GM12864 (cell line): ENCODE data around the gene CACNG4.

Experiments
- DNase-seq: peaks from one replicate; pipeline ENCODE4 v3.0.0-alpha.2; 2011; ENCODE audit warnings: low read depth
- H3K4me3 ChIP-seq: 2 replicates; pipeline ENCODE4 v1.5.1; 2011; ENCODE audit warnings: mild to moderate bottlenecking, low read depth, low read length, control low read depth
- TF ChIP-seq, protein P1 (sequence below): IDR thresholded peaks from 2 replicates; pipeline ENCODE4 v1.5.1; 2011; ENCODE audit warnings: low read depth, mild to moderate bottlenecking, moderate library complexity, low read length, control low read depth, inconsistent platforms; ENCODE audit errors: missing control alignments

The CACNG4 gene

DNA sequence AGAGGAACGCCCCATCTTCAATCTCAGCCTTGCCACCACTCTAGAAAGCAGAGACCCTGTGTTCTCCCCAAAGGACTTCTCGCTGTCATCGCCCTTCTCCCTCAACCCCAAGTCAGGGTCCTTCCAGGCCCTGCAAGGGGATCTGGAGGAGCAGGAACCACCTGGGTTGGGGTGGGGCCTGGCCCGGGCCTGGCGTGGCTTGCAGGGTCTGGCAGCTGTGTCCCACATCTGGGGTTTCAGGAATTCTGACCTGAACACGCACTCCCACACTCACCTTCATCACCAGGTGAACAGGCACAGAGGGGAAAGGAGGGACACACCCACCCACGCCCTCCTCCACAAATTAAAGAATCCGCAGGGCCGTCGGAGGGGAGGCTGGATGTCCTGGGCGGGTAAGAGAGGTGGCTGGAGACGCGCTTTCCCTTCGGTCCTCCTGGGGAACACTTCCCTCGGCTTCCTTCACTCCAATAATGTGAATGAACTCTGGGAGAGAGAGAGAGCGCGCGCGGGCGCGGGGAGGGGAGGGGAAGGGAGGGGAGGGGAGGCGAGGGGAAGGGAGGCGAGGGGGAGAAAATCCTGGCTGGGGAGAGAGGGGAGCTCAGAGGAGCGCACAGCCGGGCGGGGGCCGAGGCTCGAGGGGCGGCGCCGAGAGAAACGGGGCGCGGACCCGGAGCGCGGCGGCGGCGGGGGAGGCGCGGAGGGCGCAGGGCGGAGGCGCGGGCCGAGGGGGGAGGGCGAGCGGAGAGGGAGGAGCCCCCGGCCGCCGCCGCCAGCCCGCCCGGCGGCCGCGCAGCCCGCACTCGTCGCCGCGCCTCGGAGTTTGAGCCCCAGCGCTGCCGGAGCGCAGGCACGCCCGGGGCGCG lies at the start of gene CACNG4:
Gene CACNG4, plus strand, starts transcription at position 799 of the 863 bp plus-strand sequence. CDS start 205 bp downstream, outside the sequence.
- DNase-seq: no peak
- TF ChIP-seq, protein P1, sequence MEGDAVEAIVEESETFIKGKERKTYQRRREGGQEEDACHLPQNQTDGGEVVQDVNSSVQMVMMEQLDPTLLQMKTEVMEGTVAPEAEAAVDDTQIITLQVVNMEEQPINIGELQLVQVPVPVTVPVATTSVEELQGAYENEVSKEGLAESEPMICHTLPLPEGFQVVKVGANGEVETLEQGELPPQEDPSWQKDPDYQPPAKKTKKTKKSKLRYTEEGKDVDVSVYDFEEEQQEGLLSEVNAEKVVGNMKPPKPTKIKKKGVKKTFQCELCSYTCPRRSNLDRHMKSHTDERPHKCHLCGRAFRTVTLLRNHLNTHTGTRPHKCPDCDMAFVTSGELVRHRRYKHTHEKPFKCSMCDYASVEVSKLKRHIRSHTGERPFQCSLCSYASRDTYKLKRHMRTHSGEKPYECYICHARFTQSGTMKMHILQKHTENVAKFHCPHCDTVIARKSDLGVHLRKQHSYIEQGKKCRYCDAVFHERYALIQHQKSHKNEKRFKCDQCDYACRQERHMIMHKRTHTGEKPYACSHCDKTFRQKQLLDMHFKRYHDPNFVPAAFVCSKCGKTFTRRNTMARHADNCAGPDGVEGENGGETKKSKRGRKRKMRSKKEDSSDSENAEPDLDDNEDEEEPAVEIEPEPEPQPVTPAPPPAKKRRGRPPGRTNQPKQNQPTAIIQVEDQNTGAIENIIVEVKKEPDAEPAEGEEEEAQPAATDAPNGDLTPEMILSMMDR: no peak
- H3K4me3 ChIP-seq: no peak within 1 kb of the TSS

DNA sequence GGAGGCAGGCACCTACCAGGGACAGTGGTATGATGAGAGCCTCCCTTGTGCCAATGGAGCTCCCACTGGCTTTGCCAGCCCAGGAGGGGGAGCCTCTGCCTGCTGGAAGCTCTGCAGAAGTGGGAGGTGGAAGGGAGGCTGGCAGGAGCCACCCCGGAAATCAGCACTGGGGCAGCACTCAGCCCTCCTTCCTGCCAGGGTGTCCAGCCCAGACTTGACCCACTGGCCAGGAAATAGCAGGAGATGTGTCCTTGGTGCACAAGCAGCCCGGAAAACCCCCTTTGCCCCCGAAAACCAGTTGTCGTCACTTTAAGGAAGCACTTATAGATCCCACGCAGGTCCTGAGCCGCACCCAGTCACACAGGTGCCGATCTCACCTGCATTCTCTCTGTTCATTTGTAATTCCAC lies 49.3 kb upstream of the CACNG4 start:
- no peak for DNase-seq

DNA sequence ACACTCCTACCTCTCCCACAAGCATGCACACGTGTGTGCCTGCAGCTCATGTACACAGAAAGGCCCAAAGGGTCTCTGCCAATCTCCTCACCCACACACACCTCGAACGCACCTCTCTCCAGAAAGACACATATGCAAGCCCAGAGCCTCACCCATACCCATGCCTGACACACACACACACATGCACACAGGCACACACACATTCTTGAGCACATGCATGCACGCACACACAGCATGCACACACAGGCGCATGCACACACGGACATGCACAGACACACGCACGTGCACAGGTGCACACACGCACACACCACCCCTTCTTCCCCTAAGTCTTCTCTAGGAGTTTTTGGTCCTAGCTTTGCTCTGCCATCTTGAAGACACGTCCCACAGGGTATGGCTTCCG lies 48.7 kb upstream of the CACNG4 start:
- no peak overlapping the region for H3K4me3 ChIP-seq
- TF ChIP-seq, protein P1: no peak
- DNase-seq: no peak

More for the DNA sequence above, 49.3 kb upstream of the CACNG4 start:
- H3K4me3 ChIP-seq: no peak overlapping the region
- TF ChIP-seq, protein P1: peak; percentile 17

DNA sequence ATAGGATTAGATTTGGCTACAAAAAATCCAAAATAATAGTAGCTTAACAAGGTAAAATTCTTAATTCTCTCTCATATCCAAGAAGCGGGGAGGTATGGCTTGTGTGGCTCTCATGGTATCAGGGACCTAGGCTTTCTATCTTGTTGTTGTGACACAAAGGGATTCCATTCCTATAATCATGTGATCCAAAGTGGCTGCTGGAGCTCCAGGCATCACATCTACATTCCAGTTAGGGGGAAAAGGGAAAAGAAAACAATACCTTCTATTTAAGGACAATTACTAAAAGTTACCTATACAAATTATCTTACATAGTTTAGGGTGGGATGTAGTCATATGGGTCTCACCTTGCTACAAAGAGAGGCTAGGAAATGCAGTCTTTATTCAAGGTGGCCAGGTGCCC lies 47.6 kb upstream of the CACNG4 start:
- no peak for DNase-seq
- no peak overlapping the region for H3K4me3 ChIP-seq
- TF ChIP-seq, protein P1: no peak

DNA sequence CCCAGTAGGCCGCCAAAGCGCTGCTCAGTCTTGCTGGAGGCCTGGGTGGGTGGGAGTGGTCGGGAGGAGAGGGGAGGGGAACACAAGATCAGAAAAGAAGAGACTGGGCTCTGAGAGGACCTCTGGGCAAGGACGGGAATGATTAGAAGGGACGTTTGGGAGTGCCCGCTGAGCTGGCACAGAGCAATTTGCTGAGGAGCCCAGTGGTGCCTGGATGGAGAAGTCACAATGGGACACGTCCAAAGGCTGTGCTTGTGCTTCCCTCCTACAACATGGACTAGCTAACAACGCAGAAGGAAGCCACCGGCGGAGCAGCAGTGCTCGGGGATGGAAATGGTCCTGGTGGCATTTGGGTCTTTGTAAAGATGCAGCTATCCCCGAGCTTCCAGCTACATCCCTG lies 45.6 kb upstream of the CACNG4 start:
- TF ChIP-seq, protein P1: no peak
- no peak for DNase-seq
- H3K4me3 ChIP-seq: no peak overlapping the region

DNA sequence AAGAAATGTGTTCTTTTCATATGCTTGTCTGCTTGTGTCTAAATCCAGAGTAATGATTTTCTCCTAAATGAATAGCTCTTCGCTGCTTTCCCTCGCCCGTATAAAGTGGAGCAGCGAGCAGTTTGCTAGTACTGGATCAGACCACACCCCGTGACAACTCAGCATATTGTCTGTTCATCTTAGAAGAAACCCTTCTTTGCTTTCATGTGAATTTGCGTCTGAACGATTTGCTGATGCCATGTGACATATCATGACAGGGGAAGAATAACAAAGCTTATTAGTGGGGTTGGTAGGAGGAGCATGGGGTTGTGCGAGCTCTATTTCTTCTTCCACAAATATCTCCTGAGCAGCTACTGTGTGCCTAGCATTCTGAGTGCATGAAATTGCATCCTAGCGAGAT lies 44.1 kb upstream of the CACNG4 start:
- no peak overlapping the region for H3K4me3 ChIP-seq
- TF ChIP-seq, protein P1: no peak
- no peak for DNase-seq

DNA sequence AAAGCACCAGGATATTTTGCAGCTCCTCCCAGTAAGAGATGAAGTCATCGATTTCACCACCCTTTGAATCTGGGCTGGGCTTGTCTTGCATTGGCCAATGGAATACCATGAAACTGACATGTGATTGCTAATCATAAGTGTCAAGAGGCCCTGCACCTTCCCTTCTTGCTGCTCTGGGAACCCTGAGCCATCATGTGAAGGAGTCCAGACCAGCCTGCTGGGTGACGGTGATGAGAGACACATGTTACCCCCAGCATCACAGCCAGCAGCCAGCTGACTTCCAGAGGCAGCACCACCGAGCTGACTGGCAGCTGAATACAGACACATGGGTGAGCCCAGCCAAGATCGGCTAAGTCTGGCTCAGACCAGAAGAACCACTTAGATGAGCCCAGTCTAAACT lies 43.6 kb upstream of the CACNG4 start:
- DNase-seq: no peak
- no peak overlapping the region for H3K4me3 ChIP-seq
- TF ChIP-seq, protein P1: no peak
